Activated CD4-positive, alpha-beta T cell treated with anti-CD3 and anti-CD28 coated beads, Interleukin-2, Interleukin-6, amounts not matched to agents 100 ng/mL and 50 ng/mL, durations not matched to agents 16 hours and 8 hours (primary cell): ENCODE measurements around the gene LARP4B.

Experiments
- DNase-seq: peaks from one replicate; pipeline ENCODE4 v3.0.0-alpha.2; 2020

Gene LARP4B

DNA sequence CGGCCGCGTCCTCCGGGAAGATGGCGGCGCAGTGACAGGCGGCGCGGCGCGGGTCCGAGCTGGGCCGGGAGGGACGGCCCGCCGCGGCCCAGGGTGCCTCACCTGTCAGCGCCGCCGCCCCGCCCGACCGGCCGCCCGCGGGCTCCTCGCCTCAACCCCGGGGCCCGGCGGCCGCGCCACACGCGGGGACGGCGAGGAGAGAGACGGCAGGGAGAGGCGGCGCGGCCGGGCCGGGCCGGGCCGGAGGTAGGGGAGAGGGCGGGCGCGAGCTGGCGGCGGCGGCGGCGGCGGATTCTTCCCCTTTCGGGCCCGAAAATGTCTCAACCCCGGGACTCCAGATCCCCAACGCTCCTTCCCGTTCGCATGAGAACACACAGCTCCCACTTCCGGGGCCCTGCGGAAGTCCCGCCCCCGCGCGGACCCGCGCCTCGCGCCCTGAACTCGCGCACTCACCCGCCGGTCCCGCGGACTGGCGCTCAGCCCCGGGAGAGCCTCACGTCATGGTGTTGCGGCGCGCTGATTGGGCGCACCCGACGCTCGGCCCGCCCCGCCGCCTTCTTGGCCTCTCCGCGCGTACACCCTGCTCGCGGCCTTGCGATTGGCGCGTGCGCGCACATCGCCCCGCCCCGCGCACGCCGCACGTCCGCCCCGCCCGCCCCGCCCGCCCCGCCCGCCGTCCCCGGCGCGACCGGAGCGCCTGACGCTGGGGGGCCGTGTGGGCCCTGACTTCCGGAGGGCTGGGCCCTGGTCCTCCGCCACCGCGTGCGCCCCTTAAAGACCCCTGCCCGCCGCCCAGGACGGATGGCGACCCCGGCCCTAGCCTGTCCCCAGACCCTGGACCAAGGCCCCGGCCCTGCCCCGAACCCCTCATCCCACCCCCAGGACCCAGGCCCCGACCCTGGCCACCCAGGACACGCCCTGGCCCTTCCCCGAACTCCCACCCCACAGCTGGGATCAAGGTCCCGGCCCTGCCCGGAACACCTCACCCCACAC, at the start of gene LARP4B:
Gene LARP4B (minus strand): TSS at position 380 of the 993 bp plus-strand sequence. CDS start 45,984 bp downstream, outside the sequence.
- peak; percentile 98 for DNase-seq

DNA sequence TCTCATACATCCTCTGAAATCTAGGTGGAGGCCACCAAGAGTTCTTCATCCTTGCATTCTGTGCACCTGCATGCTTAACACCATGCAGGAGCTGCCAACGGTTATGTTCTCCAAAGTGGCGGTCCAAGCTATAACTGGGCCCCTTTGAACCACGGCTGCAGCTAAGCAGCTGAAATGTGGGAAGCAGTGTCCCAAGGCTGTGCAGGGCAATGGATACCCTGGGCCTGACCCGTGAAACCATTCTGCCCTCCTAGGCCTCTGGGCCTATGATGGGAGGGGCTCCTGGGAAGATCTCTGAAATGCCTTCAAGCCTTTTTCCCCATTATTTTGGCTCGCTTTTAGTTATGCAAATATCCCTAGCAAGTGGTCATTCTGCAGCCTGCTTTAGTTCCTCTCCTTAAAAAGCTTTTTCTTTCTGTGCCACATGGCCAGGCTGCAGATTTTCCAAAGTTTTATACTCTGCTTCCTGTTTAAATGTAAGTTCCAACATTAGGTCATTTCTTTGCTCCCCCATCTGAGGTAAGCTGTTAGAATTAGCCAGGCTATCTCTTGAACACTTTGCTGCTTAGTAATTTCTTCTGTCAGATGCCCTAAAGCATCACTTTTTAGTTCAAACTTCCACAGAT, 49.1 kb upstream of the LARP4B start:
- DNase-seq: no peak

DNA sequence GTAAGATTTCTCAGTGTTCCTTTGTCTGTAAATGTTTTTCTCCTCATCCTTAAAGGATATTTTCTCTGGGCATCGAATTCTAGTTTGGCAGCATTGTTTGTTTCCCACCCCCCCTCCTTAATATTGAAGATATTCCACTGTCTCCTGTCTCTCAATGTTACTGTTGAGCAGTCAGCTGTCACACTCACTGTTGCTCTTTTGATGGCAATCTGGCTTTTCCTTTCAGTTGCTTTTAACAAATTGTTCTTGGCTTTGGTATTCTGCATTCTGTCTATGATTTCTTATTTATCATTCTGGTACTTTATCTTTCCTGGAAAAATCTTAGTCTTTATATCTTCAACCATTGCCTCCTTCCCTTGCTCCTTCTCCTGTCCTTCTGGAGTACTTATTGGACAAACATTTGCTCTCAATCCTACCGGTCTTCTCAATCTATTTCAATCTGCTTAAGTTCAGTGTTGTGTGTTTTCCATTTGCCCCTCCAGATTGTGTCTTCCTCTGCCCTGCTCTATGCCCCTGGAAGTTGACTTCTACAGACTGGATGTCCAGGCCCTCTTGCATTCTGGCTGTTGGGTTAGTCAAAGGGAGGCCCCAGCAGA, 47.4 kb upstream of the LARP4B start:
- DNase-seq: no peak

DNA sequence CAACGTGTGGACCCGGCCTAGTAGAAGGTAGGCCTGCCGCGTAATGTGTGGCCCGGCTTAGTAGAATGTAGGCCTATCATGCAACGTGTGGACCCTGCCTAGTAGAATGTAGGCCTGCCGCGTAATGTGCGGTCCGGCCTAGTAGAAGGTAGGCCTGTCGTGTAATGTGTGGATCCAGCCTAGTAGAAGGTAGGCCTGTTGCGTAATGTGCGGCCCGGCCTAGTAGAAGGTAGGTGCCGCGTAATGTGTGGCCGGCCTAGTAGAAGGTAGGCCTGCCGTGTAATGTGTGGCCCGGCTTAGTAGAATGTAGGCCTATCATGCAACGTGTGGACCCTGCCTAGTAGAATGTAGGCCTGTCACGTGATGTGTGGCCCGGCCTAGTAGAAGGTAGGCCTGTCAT, 44.8 kb upstream of the LARP4B start:
- no peak for DNase-seq

DNA sequence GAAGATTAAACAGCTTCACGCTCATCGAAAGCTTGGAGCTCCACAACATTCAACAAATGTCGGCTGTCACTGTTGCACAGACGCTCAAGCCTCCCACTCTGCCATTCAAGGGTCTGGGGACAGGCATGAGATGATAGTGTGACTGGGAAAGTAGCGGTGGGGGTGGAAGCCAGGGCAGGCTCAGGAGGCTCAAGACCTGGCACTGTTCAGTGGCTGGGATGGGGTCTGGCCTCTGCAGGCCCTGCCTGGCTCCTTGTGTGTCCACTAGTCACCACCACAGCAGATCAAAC, 43.2 kb upstream of the LARP4B start:
- DNase-seq: no peak

DNA sequence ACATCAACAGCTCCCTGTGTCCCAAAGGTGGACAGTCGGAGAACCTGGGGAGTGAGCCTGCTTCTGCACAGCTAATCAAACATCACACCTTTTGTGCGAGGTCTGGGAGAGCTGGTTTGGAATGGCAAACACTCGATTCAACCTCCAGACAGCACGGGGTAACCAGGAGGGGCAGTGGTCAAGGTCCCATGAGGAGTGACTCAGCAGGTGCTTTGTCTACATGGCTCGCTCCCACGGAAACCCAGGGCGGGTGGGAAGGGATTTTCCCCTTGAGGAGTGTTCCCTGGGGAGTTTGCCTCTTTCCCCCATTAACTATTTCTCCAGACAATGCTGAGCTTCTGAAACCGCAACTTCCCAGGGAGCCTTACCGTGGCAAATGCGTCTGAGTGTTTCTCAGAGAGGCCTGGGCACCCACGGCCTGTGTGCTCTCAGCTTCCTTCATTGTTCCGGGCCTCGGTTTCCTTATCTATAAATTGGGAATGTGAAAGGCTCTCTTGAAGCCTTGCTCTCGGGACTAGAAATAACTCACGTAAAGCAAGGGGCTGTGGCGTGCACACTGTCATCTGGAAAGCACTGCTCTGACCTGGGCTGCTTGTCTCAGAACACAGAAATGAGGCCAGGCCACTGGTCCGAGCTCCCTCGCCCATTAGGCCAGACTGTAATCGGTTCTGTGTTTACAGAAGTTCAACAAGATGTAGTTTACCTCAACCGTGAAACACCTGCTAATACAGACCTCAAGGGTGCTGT, 42.7 kb upstream of the LARP4B start:
- DNase-seq: no peak

DNA sequence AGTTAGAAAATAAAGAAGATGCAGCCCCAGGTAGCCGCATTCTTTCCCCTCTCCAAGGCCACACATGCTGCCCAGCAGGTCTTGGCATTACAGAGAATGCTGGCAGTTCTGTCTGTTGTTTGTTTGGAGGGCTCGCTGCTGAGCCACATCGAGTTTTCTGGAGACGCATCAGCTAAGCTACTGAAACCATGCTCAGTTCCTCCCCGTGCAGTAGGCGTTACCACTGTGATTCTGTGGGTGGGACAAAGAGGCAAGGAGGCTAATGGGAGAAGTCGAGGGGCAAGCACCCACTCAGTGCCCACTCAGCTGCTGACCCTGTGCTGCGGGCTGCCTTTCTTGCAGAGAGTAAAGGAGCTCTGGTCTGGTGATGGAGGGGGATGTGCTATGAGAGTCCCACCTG, 41.3 kb upstream of the LARP4B start:
- no peak for DNase-seq

DNA sequence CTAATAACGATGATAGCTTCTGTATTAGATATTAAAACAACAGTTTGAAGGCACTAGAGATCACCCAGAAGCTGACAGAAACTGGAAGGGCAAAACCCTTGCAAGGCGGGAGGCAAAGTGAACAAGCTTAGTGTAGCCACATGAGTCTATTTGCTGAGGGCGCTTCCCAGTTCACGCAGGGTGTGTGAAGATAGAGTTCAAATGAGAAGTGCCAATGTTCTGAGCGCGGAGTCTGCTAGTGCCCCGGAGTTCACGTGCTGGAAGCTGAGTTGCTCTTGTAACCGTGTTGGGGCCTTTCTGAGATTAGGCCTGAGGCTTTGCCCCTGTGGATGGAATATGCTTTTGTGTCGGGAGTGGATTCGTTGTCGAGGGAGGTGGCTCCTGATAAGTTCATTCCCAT, 40.1 kb upstream of the LARP4B start:
- DNase-seq: no peak

DNA sequence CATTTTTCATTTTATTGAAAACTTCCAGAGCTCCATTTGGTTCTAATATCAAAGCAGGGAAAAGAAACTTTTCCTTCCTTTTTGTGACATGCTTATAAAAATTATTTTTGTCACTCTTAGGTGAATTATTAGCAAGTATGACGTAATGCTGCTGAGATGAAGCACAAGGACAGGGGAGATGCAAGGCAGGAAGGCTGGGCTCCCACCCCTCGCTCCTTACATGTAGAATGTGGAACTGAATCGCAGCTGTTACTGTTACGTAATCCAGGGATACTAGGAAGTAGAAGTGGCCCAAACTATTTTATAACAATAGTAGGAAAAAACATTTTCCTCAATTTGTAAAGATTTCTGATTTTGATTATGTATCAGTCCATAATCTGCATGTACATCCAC, 39.6 kb upstream of the LARP4B start:
- DNase-seq: no peak

DNA sequence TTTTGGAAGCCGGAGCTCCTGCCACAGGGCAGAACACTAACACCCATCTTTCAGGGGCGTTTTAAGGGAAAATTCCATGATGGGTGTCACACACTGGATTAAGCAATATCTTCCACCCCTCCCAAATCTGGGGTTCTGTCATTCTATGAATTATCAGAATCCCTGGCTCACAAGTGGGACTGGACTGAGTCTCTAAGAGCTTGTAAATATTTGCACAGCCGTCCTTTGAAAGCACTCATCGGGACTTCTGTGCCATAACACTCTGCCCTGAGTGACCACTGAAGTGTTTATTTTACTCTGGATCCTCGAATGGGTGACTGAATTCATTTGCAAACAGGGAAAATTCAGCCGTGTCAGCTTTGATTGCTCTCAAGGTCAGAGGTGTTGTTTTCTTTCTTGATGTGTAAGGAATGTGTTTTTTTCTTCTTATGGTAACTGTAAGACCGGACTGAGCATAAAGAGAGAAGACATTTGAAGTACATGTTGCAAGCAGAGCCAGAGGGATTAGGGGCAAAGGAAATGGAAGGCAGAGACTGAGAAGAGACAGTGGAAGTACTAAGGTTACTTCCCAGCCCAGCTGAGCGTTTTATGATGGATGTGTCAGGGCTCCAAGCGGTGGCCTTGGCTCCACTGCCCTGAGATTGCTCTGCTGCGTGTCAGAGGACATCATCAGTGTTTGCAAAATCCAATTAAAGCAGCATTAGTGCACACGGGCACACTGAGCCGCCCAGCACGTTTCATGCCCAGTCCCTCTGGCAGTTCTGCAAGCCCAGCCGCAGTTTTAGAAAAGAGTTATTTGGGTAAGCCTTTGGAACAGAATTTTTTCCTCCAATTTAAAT, 39.0 kb upstream of the LARP4B start:
- no peak for DNase-seq

DNA sequence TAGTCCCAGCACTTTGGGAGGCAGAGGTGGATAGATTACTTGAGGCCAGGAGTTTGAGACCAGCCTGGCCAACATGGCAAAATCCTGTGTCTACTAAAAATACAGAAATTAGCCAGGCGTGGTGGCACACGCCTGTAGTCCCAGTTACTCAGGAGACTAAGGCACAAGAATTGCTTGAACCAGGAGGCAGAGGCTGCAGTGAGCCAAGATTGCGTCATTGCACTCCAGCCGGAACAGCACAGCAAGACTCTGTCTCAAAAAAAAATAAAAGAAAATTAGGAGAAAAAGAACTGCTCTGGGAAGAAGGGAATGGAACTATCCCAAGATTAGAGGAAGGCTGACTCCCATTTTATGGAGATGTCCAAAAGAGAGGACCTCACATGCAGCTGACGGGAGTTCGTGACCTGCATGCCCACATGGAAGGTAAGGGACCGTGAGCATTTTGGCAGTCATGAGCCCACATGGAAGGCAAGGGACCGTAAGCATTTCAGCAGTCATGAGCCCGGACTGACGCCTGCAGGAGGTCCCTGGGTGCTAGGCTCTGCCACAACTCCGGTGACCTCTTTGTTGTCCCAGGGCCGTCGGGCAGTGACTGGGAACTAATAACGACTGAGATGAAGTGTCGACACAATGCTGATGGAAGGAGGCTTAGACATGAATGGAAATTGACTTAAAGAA, 38.1 kb upstream of the LARP4B start:
- no peak for DNase-seq

DNA sequence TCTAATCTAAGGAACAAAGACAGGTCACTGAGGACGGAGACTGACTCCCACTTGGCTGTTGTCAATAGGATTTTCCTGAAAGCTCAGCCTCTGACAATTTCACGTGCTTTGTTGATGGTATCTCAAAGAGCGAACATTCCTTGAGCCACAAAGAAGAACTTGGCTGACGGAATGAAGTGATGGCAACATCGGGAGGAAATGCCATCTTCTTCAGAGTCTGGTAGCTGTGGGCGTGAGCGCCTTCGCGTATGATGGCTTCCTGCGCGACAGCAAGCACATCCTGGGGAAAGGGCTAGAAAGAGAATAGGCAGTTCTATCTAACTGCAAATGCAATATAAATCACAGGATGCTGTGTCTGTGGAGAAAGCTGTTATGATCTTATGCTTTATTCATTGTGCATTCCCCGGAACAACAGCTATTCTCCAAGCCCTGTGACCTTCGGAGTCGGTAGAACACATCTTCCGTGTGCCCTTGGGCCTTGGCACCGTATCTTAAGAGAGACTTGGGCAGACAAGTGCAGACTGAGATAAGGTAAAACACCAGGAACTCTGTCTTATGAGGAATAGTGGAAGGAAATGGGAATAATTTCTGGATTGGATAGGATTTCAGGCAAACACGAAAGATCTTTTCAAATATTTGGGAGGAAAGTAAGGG, 37.2 kb upstream of the LARP4B start:
- DNase-seq: no peak

DNA sequence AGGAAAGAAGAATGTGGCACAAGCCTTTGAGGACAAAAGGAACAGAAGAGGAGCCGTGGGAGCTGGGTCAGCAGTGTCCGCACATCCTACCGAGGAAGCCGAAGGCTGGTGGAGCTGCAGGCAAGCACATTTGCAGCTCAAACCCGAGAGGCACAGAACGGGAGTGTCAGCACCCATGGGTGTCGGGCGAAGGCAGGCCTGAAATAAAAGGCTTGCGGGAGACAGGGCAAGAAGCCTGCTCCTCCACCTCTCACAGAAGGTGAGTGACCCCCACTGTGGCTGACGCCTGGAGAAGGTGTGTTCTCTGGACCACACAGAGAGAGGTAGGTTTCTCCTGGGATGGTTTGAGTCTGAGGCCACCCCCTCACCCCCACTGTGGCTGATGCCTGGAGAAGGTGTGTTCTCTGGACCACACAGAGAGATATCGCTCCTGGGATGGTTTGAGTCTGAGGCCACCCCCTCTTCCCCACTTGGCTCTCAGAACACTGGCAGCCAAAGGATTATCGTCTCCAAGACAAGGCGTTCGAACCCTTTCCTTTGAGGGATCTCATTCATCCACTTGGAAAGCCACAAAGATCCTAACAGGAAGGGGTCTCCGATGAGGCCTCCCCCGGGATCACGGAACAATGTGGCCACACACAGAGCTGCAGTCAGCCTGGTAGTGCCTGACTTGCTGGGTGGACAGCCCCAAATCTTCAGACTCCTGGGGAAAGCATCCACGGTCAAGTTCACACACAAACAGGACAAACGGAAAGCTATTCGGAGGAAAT, 35.1 kb upstream of the LARP4B start:
- no peak for DNase-seq

DNA sequence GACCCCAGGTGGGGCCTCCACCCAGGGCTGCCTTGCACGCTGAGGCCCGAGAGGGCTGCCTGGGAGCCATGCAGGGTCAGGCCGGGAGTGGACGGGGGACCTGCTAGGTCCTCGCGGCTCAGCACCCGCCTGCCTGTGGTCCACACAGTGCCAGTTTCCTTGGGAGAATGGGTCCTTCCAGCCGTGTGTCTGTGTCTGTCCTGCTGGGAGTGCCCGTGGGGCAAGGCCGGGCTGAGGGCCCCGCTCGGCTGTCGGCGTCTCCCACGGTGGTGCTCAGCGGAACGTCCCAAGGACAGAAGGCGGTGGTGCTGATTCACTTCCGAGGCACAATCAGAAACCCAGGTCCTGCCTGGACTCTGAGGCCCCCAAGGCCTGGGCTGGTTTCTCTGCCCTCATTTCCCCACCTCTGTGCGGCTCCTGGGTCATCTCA, 33.5 kb upstream of the LARP4B start:
- no peak for DNase-seq

DNA sequence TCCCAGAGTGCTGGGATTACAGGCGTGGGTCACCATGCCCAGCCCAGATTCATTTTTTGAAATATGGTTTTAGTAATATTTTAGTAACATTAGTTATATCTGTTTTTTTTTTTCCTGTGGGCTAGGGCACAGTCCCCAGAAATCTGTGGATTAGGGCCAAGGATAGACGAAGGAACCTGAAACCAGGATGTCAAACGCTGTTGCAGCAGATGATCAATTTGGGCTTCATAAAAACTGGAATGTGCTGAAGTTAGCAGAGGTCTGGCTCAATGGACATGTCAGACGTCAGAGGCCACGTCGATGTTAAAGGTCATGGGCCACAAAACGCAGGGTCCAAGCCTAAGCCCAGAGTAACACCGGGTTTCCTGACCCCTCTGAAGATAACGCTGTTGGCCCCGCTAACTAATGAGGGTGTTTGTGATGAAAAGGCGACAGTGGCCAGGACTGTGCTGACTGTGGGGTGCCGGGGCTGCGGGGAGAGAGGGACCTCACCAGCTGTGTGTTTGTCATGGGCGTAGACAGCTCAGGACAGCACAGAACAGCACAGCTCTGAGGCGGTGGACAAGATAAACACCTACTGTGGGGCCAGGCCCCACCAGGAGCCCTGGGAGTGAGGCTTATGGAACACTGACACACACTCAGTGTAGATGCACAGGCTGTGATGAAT, 32.9 kb upstream of the LARP4B start:
- DNase-seq: no peak

DNA sequence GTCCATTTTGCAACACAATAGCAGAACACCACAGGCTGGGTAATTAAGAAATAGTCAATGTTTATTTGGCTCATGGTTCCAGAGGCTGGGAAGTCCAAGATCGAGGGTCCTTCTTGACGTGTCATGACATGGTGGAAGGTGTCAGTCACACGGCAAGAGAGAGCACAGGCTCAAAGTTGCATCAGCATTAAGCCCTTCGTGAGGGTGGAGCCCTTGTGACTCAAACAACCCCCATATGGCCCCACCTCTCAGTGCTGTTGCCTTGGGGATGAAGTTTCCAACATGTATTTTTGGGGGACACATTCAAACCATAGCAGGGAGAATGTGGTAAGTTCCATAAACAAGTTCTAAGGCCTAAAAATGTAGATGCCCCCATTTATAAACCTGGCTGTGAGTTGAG, 32.1 kb upstream of the LARP4B start:
- DNase-seq: no peak

DNA sequence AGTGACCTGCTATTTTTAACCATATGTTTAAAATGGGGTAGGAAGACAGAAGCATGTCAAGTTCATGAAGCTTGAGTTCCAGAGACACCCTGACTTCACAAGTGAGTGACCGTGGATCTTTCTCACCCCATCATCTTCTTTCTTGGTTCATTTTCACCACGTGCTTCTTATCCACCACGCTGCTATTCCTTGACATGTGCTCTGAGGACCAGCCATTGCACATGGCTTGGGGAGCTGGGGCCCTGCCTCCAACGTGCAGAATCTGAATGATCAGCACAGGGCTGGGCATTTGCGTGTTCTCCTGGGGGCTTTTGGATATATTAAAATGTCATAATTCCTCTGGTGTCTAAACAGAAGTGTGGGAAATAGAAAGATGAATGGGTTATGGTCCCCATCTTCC, 31.7 kb upstream of the LARP4B start:
- no peak for DNase-seq

DNA sequence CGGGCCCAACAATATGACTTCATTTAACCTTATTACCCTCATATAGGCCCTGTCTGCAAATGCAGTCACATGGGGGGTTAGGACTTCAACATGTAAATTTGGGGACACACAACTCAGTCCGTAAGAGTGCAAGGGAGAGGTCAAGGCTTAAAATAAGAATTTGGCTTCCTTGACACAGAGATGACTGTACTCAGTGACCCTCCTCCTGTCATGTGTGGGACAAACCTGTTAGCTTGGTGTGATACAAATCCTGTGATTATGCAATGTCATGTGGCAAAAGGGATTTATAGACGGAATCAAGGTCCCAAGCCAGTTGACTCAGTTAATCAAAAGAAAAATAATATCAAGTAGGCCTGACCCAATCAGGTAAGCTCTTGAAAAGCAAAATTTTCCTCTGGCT, 30.8 kb upstream of the LARP4B start:
- no peak for DNase-seq

DNA sequence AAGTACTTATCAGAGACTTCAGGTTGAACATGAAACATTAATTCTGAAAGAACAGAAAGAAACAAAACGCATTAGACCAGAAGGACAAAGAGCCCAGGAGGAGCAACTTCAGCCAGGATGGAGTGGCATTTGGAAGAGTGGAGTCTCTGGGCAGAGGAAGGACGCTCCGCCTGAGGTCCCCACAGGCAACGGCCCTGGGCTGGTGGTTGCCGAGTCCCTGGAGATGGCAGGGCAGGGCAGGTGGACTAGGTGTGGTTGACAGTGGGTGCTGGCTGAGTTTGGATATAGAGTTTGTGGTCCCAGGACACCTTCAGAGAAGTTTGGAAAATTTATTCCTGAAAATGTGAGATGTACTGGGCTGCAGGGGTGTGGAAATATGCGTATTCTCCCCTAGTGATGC, 27.4 kb upstream of the LARP4B start:
- DNase-seq: no peak

DNA sequence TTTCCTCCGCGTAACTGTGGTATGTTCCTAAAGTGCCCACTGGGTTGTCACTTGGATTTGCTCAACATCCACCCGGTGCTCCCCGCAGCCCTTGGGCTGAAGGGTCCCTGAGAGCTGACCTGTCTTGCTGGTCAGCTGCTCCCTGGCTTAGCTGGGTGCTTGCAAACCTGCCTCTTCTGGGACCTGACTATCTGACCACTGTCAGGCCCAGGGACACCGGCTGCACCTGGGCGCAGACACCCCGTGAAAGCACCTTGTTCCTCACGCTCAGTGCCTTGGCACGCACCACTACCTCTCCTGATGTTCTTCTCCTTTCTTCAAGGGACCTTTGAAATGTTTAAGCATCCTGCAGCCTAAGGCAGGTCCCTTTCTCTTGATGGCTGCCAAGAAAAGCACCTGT, 26.6 kb upstream of the LARP4B start:
- no peak for DNase-seq
